GM12872 (cell line): ENCODE measurements around the gene SARS1.
A peak's percentile ranks its signal among the peaks of the same experiment; 100 is the strongest.

Source experiments
- CTCF ChIP-seq: IDR thresholded peaks from 3 replicates; pipeline ENCODE4 v1.5.1; 2011; ENCODE audit warnings: low read depth, mild to moderate bottlenecking, low read length, moderate library complexity; ENCODE audit not compliant: insufficient read depth

SARS1 gene

GRCh38 chr1:109274533-109275476, 61.1 kb downstream of the SARS1 start:
- no peak for TF ChIP-seq CTCF

DNA sequence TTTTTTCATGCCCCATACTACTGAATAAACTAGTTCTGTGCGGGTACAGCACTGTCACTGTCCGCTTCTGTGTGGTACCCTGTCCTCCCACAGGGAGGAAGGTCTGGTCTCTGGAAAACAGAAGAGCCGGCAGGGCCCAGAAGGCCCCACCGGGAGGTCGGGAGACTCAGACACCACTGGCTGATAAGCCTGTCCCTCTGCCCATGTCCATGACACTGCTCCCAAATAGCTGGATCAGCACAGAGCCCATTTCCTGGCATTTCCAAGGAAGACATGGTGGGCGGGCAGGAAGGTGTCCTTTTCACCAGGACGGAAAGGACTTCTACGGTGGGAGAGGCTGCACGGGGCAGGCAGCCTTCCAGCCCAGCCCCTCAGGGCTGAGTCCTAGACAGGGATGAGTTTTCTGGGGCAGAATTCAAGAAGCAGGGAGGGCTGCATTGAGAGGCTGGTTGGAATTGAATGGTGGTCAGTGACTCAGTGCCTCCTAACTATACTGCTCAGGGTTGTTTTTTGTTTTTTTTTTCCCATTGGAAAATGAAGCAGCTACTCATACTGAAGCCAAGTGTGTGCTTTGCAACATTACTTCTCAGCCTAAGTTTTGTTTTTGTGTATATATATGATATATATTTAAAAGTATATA, 62.1 kb downstream of the SARS1 start:
- no peak for TF ChIP-seq CTCF

- TF ChIP-seq CTCF, result peak; percentile 99
Observed at GRCh38 chr1:109277434-109278204, 63.9 kb downstream of the SARS1 start.

DNA sequence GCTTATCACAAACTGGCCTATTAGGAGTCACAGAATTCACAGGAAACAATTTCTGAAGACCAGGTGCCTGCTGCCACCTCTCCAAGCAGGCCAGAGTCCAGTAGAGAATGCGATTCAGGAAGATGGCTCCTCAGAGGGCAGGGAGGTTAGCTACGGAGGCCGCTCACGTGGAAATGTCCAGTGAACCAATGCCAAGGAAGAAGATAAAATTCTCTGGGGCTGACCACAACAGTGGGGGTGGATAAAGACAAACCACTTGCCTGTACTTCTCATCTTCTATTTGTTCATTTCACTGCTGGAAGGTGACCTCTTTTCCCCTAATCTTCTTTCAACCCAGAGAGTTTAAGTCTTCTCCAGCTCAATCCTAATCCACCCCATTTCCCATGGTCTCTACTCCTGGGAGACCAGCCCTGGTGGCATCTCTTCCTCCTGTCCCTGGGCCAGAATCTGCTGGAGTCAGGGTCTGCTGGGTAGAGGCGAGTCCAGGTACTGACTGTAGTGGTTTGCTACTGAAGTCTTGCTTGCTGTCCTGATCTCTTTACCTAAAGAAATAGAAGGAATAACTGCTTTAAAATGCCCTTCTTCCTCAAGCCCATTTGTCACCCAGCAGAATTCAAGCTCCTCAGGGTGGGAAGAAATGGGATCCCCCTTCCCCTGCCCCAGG, 66.0 kb downstream of the SARS1 start:
- no peak for TF ChIP-seq CTCF

DNA sequence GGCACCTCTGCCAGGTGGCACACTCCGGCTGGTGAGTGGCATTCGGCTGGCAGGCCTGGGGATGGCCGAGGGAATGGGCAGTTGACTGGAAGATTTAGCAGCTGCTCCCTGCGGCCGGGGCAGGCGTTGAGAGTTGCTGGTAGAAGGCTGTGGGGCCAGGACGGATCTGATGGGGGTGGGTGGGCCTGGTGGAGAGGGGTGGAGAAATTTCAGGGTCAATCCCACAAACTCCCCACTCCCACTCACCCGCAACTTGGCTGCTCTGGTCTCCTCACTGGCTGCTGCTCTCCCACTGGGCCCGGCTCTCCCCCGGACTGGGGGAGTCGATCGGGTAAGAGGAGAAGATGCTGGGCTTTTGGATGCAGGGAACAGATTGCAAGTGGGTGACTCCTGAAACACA, 67.1 kb downstream of the SARS1 start:
- TF ChIP-seq CTCF, result no peak

DNA sequence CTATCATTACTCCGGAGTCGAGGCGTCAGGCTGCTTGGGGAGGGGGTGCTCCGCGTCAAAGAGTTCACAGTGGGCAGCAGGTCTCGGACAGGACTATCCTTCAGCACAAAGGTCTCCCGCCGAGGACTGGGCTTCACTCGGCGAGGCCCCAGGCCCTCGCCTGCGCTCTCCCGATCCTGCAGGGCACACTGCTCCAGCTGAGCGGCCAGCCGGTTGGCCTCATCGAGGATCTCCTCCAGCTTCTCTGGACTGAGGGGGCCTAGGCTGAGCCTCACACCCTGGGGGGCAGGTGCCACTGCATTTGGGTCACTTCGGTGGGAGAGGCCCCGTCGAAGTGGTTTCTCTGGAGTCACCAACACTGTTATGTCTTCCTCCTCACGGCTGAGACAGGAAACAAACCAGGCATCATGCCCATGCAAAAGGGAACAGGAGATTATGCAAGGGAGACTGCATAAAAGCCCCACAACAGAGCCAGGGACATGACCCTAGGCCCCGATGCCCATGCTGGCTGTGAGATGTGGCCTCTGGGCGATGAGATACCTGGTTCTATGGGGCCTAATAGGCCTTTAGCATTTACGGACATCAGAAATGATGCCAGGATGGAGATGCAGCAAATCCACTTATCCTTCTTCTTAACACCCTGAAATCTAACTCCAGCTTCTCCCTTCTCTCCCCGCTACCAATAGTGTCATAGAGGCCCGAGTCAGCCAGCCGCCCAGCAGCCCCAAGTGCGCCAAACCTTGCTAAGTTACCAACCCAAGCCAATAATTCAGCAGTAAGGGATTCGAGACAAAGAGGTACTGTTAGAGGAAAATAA, 68.2 kb downstream of the SARS1 start:
- TF ChIP-seq CTCF, result no peak
